IMR-90 (cell line): ENCODE measurements around the gene KAZN. TPM values are rescaled to one million over a fixed set of nuclear protein-coding genes. Genes with fewer than 3 reads are reported as not detected.

Experiments used
- ATAC-seq: fragments of 200-7000 bp; cut with Tn5 transposase; 2 replicates; pipeline ENCODE4 v1.9.1; 2020; ENCODE audit warnings: low read depth, mild to moderate bottlenecking, moderate library complexity
- BruUV-seq: library from RNA; stranded (reverse); fragments of 400-500 nt; replicated peaks from 2 replicates; lab custom pipeline; 2021; lab: Mats Ljungman, UMichigan
- CTCF ChIA-PET: fragments of 300-600 bp; formaldehyde crosslinking; extraction: SDS; loops from one replicate; lab custom pipeline; 2021; ENCODE audit warnings: antibody characterized with exemption; lab: Yijun Ruan, JAX
- POLR2A ChIA-PET: fragments of 300-600 bp; sonication (Branson Sonifier 250); formaldehyde crosslinking; loops from one replicate; lab custom pipeline; 2022; ENCODE audit warnings: antibody characterized with exemption; ENCODE audit not compliant: unreplicated experiment; lab: Charles Lee
- DNase-seq: peaks from one replicate; pipeline ENCODE4 v3.0.0; 2013
- H2AFZ ChIP-seq: replicated peaks from 2 replicates; pipeline ENCODE3; 2013; ENCODE audit warnings: low read length, mild to moderate bottlenecking; ENCODE audit not compliant: poor library complexity
- H2AK5ac ChIP-seq: 2 replicates; pipeline ENCODE4 v1.6.1; 2013; ENCODE audit warnings: low read depth, low read length, inconsistent platforms
- H2AK9ac ChIP-seq: replicated peaks from 2 replicates; pipeline ENCODE3; 2013; ENCODE audit warnings: mild to moderate bottlenecking, low read depth, low read length, moderate library complexity; ENCODE audit not compliant: poor library complexity
- H2BK120ac ChIP-seq: 2 replicates; pipeline ENCODE4 v1.6.1; 2013; ENCODE audit warnings: low read depth, low read length, inconsistent platforms
- H2BK15ac ChIP-seq: 3 replicates; pipeline ENCODE4 v1.6.1; 2013; ENCODE audit warnings: low read depth, low read length, inconsistent platforms
- H2BK20ac ChIP-seq: 2 replicates; pipeline ENCODE4 v1.6.1; 2013; ENCODE audit warnings: low read depth, mild to moderate bottlenecking, inconsistent platforms, low read length, moderate library complexity
- H2BK5ac ChIP-seq: 2 replicates; pipeline ENCODE4 v1.6.1; 2013; ENCODE audit warnings: mild to moderate bottlenecking, low read depth, low read length, inconsistent platforms; ENCODE audit not compliant: poor library complexity, severe bottlenecking
- H3K14ac ChIP-seq: replicated peaks from 2 replicates; pipeline ENCODE4 v1.6.1; 2013; ENCODE audit warnings: low read depth, low read length, inconsistent platforms
- H3K18ac ChIP-seq: 2 replicates; pipeline ENCODE4 v1.6.1; 2013; ENCODE audit warnings: low read depth, low read length, control low read depth
- H3K23ac ChIP-seq: 2 replicates; pipeline ENCODE4 v1.6.1; 2013; ENCODE audit warnings: low read depth, low read length, inconsistent platforms
- H3K27ac ChIP-seq: 2 replicates; pipeline ENCODE4 v1.5.1; 2013; ENCODE audit warnings: mild to moderate bottlenecking, control low read depth, low read length; ENCODE audit not compliant: insufficient read depth
- H3K27me3 ChIP-seq: 2 replicates; pipeline ENCODE4 v1.6.1; 2013; ENCODE audit warnings: low read length; ENCODE audit not compliant: control insufficient read depth, insufficient read depth
- H3K36me3 ChIP-seq: 2 replicates; pipeline ENCODE4 v1.6.1; 2013; ENCODE audit warnings: low read length, mixed read lengths; ENCODE audit not compliant: control insufficient read depth, insufficient read depth
- H3K4ac ChIP-seq: 2 replicates; pipeline ENCODE4 v1.6.1; 2013; ENCODE audit warnings: low read depth, low read length, inconsistent platforms
- H3K4me1 ChIP-seq: 2 replicates; pipeline ENCODE4 v1.6.1; 2013; ENCODE audit warnings: low read length, mixed read lengths; ENCODE audit not compliant: control insufficient read depth, insufficient read depth
- H3K4me2 ChIP-seq: 2 replicates; pipeline ENCODE4 v1.6.1; 2013; ENCODE audit warnings: low read depth, mild to moderate bottlenecking, control low read depth, low read length, moderate library complexity
- H3K4me3 ChIP-seq: 2 replicates; pipeline ENCODE4 v1.5.1; 2013; ENCODE audit warnings: low read depth, mild to moderate bottlenecking, control low read depth, low read length, moderate library complexity; ENCODE audit not compliant: insufficient read depth
- H3K56ac ChIP-seq: 2 replicates; pipeline ENCODE4 v1.6.1; 2013; ENCODE audit warnings: low read length, inconsistent platforms; ENCODE audit not compliant: insufficient read depth; ENCODE audit errors: extremely low read depth
- H3K79me1 ChIP-seq, 2 experiments: 2 replicates each; pipeline ENCODE4 v1.6.1; 2013; ENCODE audit warnings: low read length in 2 of 2, inconsistent platforms in 1 of 2, low read depth in 1 of 2
- H3K9ac ChIP-seq: 2 replicates; pipeline ENCODE4 v1.6.1; 2013; ENCODE audit warnings: low read depth, low read length, control low read depth
- H3K9me1 ChIP-seq: 2 replicates; pipeline ENCODE4 v1.6.1; 2013; ENCODE audit warnings: low read length, inconsistent platforms; ENCODE audit not compliant: insufficient read depth
- H3K9me3 ChIP-seq: 2 replicates; pipeline ENCODE4 v1.6.1; 2013; ENCODE audit warnings: low read length; ENCODE audit not compliant: control insufficient read depth, insufficient read depth
- H4K20me1 ChIP-seq: 2 replicates; pipeline ENCODE4 v1.6.1; 2013; ENCODE audit warnings: low read length, inconsistent platforms; ENCODE audit not compliant: insufficient read depth
- H4K5ac ChIP-seq: 2 replicates; pipeline ENCODE4 v1.6.1; 2013; ENCODE audit warnings: mild to moderate bottlenecking, low read depth, low read length, control low read depth
- H4K8ac ChIP-seq, 2 experiments: 2 replicates each; pipeline ENCODE4 v1.6.1; 2013; ENCODE audit warnings: low read depth in 2 of 2, low read length in 2 of 2, control low read depth in 1 of 2, inconsistent platforms in 1 of 2
- H4K91ac ChIP-seq: 2 replicates; pipeline ENCODE4 v1.6.1; 2013; ENCODE audit warnings: low read depth, low read length, inconsistent platforms; ENCODE audit not compliant: insufficient read depth
- CEBPB ChIP-seq: IDR thresholded peaks from 2 replicates; pipeline ENCODE4 v1.6.1; 2012; ENCODE audit warnings: low read depth, low read length, improper control_type of control experiment
- FOS ChIP-seq: fragments of 150-350 bp; IDR thresholded peaks from 2 replicates; pipeline ENCODE4 v1.6.1; 2016; ENCODE audit warnings: low read depth, low read length
- MAFK ChIP-seq: IDR thresholded peaks from 2 replicates; pipeline ENCODE4 v1.6.1; 2012; ENCODE audit warnings: low read depth, low read length, improper control_type of control experiment
- MAZ ChIP-seq: IDR thresholded peaks from 2 replicates; pipeline ENCODE4 v1.6.1; 2012; ENCODE audit warnings: low read depth, mild to moderate bottlenecking, low read length, improper control_type of control experiment, moderate library complexity, borderline replicate concordance
- MXI1 ChIP-seq: IDR thresholded peaks from 2 replicates; pipeline ENCODE4 v1.6.1; 2012; ENCODE audit warnings: low read depth, mild to moderate bottlenecking, low read length, moderate library complexity, borderline replicate concordance
- POLR2A ChIP-seq: IDR thresholded peaks from 2 replicates; pipeline ENCODE4 v1.6.1; 2012; ENCODE audit warnings: mild to moderate bottlenecking, low read depth, low read length
- RAD21 ChIP-seq: IDR thresholded peaks from 2 replicates; pipeline ENCODE4 v1.6.1; 2012; ENCODE audit warnings: low read length, improper control_type of control experiment
- RCOR1 ChIP-seq: IDR thresholded peaks from 2 replicates; pipeline ENCODE4 v1.6.1; 2012; ENCODE audit warnings: mild to moderate bottlenecking, low read length, improper control_type of control experiment; ENCODE audit not compliant: insufficient replicate concordance
- RFX5 ChIP-seq: IDR thresholded peaks from 2 replicates; pipeline ENCODE4 v1.8.0; 2012; ENCODE audit warnings: low read depth, mild to moderate bottlenecking, low read length, moderate library complexity
- SMC3 ChIP-seq: fragments of 150-350 bp; IDR thresholded peaks from 2 replicates; pipeline ENCODE4 v1.6.1; 2016; ENCODE audit warnings: low read depth, mild to moderate bottlenecking, antibody characterized with exemption, low read length, moderate library complexity
- WGBS, 2 experiments: methylation state at CpG; one replicate each; pipeline versions ENCODE4 v1.1.5 to v1.1.7; 2013; ENCODE audit warnings: missing lambda C conversion rate in 2 of 2; ENCODE audit not compliant: insufficient read length in 1 of 2; ENCODE audit errors: extremely low coverage in 2 of 2; 5-methylcytosine and 5-hydroxymethylcytosine counted together
- dilution Hi-C: fragments of 300-500 bp; cut with HindIII; formaldehyde crosslinking; loops from one replicate; pipeline ENCODE4 v1.14.3; 2018; ENCODE audit warnings: low sequenced_read_pairs; ENCODE audit not compliant: unreplicated experiment
- in situ Hi-C: fragments of 300-500 bp; cut with MboI; formaldehyde crosslinking; loops from 3 replicates; pipeline ENCODE4 v1.14.3; 2019; ENCODE audit warnings: low sequenced_read_pairs, inconsistent platforms, mixed read lengths
- intact Hi-C: fragments of 100-400 bp; cut with micrococcal nuclease; formaldehyde crosslinking; loops from 2 replicates; pipeline ENCODE4 v1.10.0; 2022
- polyA plus RNA-seq, 3 experiments: library from polyadenylated mRNA; depleted of rRNA; stranded (reverse); fragments of >200 nt; gene quantifications; 2 replicates each; pipeline ENCODE4 v1.2.3, GENCODE V29; 2012; ENCODE audit warnings: low replicate concordance in 1 of 3
- total RNA-seq: library from RNA; depleted of rRNA; stranded (reverse); fragments of >200 nt; gene quantifications from 2 replicates; pipeline ENCODE4 v1.2.3, GENCODE V29; 2012
- TF ChIP-seq, protein P1 (sequence below): fragments of 150-350 bp; IDR thresholded peaks from 2 replicates; pipeline ENCODE4 v1.6.1; 2016; ENCODE audit warnings: low read depth, mild to moderate bottlenecking, low read length, moderate library complexity, borderline replicate concordance
- TF ChIP-seq, protein P2 (sequence below): fragments of 150-350 bp; IDR thresholded peaks from 2 replicates; pipeline ENCODE4 v1.6.1; 2017; ENCODE audit warnings: mild to moderate bottlenecking, antibody characterized with exemption, low read length, low read depth
- TF ChIP-seq, protein P3 (sequence below): conservative IDR thresholded peaks from 2 replicates; pipeline ENCODE4 v1.5.1; 2012; ENCODE audit warnings: mild to moderate bottlenecking, low read depth, low read length, improper control_type of control experiment

The KAZN gene
- total and polyA plus RNA-seq, 2 of the 4 experiments (the other 2 are of a cell fraction): 5.2 to 10.5 TPM

DNA sequence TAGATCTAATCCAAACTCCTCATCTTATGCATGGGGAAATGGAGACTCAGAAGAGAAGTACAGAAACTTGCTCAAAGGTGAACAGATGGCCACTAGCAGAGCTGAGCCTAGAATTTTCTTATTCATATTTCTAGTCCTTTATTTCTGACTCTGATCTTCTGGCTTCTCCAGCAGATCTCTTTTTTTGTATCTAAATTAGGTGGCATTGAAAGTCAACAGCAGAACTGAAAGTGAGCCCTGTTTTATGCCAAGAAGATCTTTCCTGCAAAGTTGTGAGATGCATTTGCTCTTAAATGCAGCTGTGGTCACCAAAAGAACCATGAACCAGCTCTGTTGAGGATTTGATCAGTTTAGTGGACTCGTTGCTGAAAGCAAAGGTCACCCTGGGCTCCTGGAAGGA lies 75.5 kb downstream of the KAZN start:
- WGBS, 2 experiments: no CpG with 5 or more reads among the region's 1 CpG
- in situ Hi-C loops: no loop called here
- Histone ChIP-seq H4K91ac (no peak overlapping the region), H3K56ac (no peak overlapping the region), H3K36me3 (no peaks in the 10 kb centered on the region), H3K14ac (no peak overlapping the region), H4K5ac (no peak overlapping the region), H2AK9ac (no peak overlapping the region), H3K4me2 (no peak overlapping the region), H3K9me1 (no peaks in the 10 kb centered on the region), H3K18ac (no peak overlapping the region), H3K27me3 (no peaks in the 10 kb centered on the region), H2BK15ac (no peak overlapping the region), H4K20me1 (no peaks in the 10 kb centered on the region), H2BK120ac (no peak overlapping the region), H2BK5ac (no peak overlapping the region), H3K4ac (no peak overlapping the region), H3K79me1 (no peaks in the 10 kb centered on the region), H3K9me3 (peaks cover 5% of the 10 kb centered on the region; the same call in 1 of the 2 replicates), H2BK20ac (no peak overlapping the region), H4K8ac (no peak overlapping the region), H2AFZ (no peak overlapping the region), H3K4me3 (no peak overlapping the region), H3K4me1 (no peaks in the 10 kb centered on the region), H2AK5ac (no peak overlapping the region), H3K23ac (no peak overlapping the region), H3K27ac (no peak overlapping the region), H3K9ac (no peak overlapping the region)
- TF ChIP-seq FOS (no peak), RFX5 (no peak), SMC3 (no peak), MXI1 (no peak), RCOR1 (no peak), MAZ (no peak), POLR2A (no peak), CEBPB (no peak), MAFK (no peak), RAD21 (no peak)
- TF ChIP-seq, protein P1, sequence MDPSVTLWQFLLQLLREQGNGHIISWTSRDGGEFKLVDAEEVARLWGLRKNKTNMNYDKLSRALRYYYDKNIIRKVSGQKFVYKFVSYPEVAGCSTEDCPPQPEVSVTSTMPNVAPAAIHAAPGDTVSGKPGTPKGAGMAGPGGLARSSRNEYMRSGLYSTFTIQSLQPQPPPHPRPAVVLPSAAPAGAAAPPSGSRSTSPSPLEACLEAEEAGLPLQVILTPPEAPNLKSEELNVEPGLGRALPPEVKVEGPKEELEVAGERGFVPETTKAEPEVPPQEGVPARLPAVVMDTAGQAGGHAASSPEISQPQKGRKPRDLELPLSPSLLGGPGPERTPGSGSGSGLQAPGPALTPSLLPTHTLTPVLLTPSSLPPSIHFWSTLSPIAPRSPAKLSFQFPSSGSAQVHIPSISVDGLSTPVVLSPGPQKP: no peak
- TF ChIP-seq, protein P2, sequence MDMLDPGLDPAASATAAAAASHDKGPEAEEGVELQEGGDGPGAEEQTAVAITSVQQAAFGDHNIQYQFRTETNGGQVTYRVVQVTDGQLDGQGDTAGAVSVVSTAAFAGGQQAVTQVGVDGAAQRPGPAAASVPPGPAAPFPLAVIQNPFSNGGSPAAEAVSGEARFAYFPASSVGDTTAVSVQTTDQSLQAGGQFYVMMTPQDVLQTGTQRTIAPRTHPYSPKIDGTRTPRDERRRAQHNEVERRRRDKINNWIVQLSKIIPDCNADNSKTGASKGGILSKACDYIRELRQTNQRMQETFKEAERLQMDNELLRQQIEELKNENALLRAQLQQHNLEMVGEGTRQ: no peak
- TF ChIP-seq, protein P3, sequence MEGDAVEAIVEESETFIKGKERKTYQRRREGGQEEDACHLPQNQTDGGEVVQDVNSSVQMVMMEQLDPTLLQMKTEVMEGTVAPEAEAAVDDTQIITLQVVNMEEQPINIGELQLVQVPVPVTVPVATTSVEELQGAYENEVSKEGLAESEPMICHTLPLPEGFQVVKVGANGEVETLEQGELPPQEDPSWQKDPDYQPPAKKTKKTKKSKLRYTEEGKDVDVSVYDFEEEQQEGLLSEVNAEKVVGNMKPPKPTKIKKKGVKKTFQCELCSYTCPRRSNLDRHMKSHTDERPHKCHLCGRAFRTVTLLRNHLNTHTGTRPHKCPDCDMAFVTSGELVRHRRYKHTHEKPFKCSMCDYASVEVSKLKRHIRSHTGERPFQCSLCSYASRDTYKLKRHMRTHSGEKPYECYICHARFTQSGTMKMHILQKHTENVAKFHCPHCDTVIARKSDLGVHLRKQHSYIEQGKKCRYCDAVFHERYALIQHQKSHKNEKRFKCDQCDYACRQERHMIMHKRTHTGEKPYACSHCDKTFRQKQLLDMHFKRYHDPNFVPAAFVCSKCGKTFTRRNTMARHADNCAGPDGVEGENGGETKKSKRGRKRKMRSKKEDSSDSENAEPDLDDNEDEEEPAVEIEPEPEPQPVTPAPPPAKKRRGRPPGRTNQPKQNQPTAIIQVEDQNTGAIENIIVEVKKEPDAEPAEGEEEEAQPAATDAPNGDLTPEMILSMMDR: no peak
- dilution Hi-C loops: no loop called here
- ATAC-seq (no peak), DNase-seq (no peak)
- intact Hi-C loops: no loop called here
- CTCF ChIA-PET: no interaction called here
- no TSS peak for BruUV-seq
- POLR2A ChIA-PET: no interaction called here
